ENCODE data around the gene NRG2.

- no peak for TF ChIP-seq POLR2AphosphoS5 (IDR thresholded peaks at IDR 0.05; ENCODE audit: borderline replicate concordance, low read depth, low read length)
- TF ChIP-seq EZH2 (IDR thresholded peaks at IDR 0.05), result no peak
- TF ChIP-seq FOXP2 (optimal IDR thresholded peaks at IDR 0.05; ENCODE audit: control extremely low read depth, extremely low read length, insufficient read depth), result no peak
Observed at GRCh38 chr5:139861021-139861888, 181.8 kb downstream of the NRG2 start.

Data from SK-N-MC (cell line).